Measurements from ENCODE around the gene WNK2.

- TF ChIP-seq CTCF (IDR thresholded peaks at IDR 0.05; ENCODE audit: low read depth, low read length, poor library complexity, severe bottlenecking) (no peak), EZH2phosphoT487 (IDR thresholded peaks at IDR 0.05; ENCODE audit: borderline replicate concordance, low read length) (no peak)
Observed at GRCh38 chr9:93288891-93289883, 105.2 kb downstream of the WNK2 start.

All from DOHH2 (cell line).